ENCODE results near the gene SLC34A1. TPM values are rescaled to one million over a fixed set of nuclear protein-coding genes. Genes with fewer than 3 reads are reported as not detected.

SLC34A1 gene
- total RNA-seq, 4 donors from 2014 or later: not detected

DNA sequence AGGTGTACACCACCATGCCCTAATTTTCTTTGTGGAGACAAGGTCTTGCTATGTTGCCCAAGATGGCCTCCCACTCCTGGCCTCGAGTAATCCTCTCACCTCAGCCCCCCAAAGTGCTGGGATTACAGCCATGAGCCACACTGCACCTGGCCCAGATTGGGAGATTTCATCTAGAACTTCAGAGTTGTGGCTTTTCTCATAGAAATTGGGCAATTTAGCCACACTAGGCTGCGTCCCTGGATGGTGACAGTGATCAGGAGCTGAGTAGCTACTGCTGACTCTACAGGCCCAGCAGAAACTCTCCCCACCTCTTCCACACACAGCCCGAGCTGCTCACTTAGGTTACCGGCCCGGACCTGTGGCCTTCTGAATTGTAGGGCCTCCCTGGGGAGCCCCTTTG, 8.5 kb downstream of the SLC34A1 start:
- WGBS, 2 donors: 90 to 93% methylated on average over 4 to 5 of the region's 5 CpGs
- TF ChIP-seq POLR2A (IDR thresholded peaks at IDR 0.05): no peak
- TF ChIP-seq, protein P1, sequence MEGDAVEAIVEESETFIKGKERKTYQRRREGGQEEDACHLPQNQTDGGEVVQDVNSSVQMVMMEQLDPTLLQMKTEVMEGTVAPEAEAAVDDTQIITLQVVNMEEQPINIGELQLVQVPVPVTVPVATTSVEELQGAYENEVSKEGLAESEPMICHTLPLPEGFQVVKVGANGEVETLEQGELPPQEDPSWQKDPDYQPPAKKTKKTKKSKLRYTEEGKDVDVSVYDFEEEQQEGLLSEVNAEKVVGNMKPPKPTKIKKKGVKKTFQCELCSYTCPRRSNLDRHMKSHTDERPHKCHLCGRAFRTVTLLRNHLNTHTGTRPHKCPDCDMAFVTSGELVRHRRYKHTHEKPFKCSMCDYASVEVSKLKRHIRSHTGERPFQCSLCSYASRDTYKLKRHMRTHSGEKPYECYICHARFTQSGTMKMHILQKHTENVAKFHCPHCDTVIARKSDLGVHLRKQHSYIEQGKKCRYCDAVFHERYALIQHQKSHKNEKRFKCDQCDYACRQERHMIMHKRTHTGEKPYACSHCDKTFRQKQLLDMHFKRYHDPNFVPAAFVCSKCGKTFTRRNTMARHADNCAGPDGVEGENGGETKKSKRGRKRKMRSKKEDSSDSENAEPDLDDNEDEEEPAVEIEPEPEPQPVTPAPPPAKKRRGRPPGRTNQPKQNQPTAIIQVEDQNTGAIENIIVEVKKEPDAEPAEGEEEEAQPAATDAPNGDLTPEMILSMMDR (IDR thresholded peaks at IDR 0.05): no peak
- intact Hi-C loops (cut with DNase I): loop anchor here (5.0 kb wide), 2 partner anchors 65 to 110 kb away; no protein-coding TSS in a partner anchor

GRCh38 chr5:177393206-177393765, 9.1 kb downstream of the SLC34A1 start:
- intact Hi-C loops (cut with DNase I): loop anchor here (5.0 kb wide), 2 partner anchors 64 to 109 kb away; no protein-coding TSS in a partner anchor
- no peaks in the 10 kb centered on the region for H3K9me3 ChIP-seq

More for the DNA sequence above, 8.5 kb downstream of the SLC34A1 start:
- H3K4me1 ChIP-seq: peaks cover 3 to 20% of the 10 kb centered on the region in 2 donors
- no peaks in the 10 kb centered on the region for H3K27me3 ChIP-seq
- no peaks in the 10 kb centered on the region for H3K36me3 ChIP-seq
- H3K27ac ChIP-seq: no peak overlapping the region
- no peaks in the 10 kb centered on the region for H3K9me3 ChIP-seq
- no peak for DNase-seq
- no peak overlapping the region for H3K4me3 ChIP-seq (replicated peaks in 1 of 3)

GRCh38 chr5:177393990-177394389, 9.8 kb downstream of the SLC34A1 start:
- intact Hi-C loops (cut with DNase I): loop anchor here (5.0 kb wide), 2 partner anchors 63 to 108 kb away; no protein-coding TSS in a partner anchor
- H3K36me3 ChIP-seq: no peaks in the 10 kb centered on the region
- no peaks in the 10 kb centered on the region for H3K9me3 ChIP-seq
- H3K27ac ChIP-seq: no peak overlapping the region
- WGBS, 2 donors: 73 to 85% methylated on average over 4 to 5 of the region's 5 CpGs
- DNase-seq: no peak
- H3K4me3 ChIP-seq (replicated peaks in 1 of 3): no peak overlapping the region
- H3K27me3 ChIP-seq: no peaks in the 10 kb centered on the region
- H3K4me1 ChIP-seq: peaks cover under 1 to 12% of the 10 kb centered on the region in 2 donors
- TF ChIP-seq, protein P1 (IDR thresholded peaks at IDR 0.05): no peak
- no peak for TF ChIP-seq POLR2A (IDR thresholded peaks at IDR 0.05)

More at GRCh38 chr5:177393206-177393765, 9.1 kb downstream of the SLC34A1 start:
- DNase-seq: no peak
- TF ChIP-seq POLR2A (IDR thresholded peaks at IDR 0.05): no peak
- no peaks in the 10 kb centered on the region for H3K27me3 ChIP-seq
- H3K27ac ChIP-seq: no peak overlapping the region
- H3K4me1 ChIP-seq: peaks cover 3 to 19% of the 10 kb centered on the region in 2 donors
- WGBS, 2 donors: 81% methylated on average over 1 of the region's 1 CpG
- no peak overlapping the region for H3K4me3 ChIP-seq (replicated peaks in 1 of 3)
- no peaks in the 10 kb centered on the region for H3K36me3 ChIP-seq

GRCh38 chr5:177396078-177396477, 11.8 kb downstream of the SLC34A1 start:
- intact Hi-C loops (cut with DNase I): no loop called here

DNA sequence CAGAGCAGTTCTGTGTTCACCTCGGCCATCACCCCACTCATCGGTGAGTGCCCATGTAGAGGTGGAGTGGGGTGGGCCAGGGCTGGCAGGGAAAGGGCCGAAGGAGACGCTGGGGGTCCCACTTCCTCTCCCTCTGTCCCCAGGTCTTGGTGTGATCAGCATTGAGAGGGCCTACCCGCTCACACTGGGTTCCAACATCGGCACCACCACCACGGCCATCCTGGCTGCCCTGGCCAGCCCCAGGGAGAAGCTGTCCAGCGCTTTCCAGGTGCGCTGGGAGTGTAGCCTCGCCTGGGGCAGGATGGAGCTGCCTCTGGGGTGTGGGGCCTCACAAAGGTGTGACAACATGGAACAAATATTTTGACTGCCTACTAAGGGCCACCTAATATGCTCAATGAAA, 12.6 kb downstream of the SLC34A1 start:
- no peak overlapping the region for H3K4me3 ChIP-seq (replicated peaks in 1 of 3)
- no peak overlapping the region for H3K27ac ChIP-seq
- no peak for TF ChIP-seq POLR2A (IDR thresholded peaks at IDR 0.05)
- TF ChIP-seq, protein P1 (IDR thresholded peaks at IDR 0.05): no peak
- peaks cover 0 to 9% of the 10 kb centered on the region in 2 donors for H3K4me1 ChIP-seq
- intact Hi-C loops (cut with DNase I): no loop called here
- H3K36me3 ChIP-seq: no peaks in the 10 kb centered on the region
- H3K9me3 ChIP-seq: no peaks in the 10 kb centered on the region
- 87% methylated on average over 10 of the region's 10 CpGs for WGBS, 2 donors
- H3K27me3 ChIP-seq: peaks cover 17% of the 10 kb centered on the region
- no peak for DNase-seq

More at GRCh38 chr5:177396078-177396477, 11.8 kb downstream of the SLC34A1 start:
- DNase-seq: no peak
- Histone ChIP-seq H3K36me3 (no peaks in the 10 kb centered on the region), H3K4me1 (peaks cover 0 to 9% of the 10 kb centered on the region in 2 donors), H3K9me3 (no peaks in the 10 kb centered on the region), H3K4me3 (replicated peaks in 1 of 3) (no peak overlapping the region), H3K27ac (no peak overlapping the region), H3K27me3 (peaks cover 14% of the 10 kb centered on the region)
- 48 to 53% methylated on average over 2 to 3 of the region's 8 CpGs for WGBS, 2 donors
- TF ChIP-seq, protein P1 (IDR thresholded peaks at IDR 0.05): no peak
- no peak for TF ChIP-seq POLR2A (IDR thresholded peaks at IDR 0.05)

Measured in thyroid gland (tissue), 4 donors.